Endothelial cell (in vitro differentiated cells): ENCODE data around the gene RAB15. TPM values are rescaled to one million over a fixed set of nuclear protein-coding genes. Genes with fewer than 3 reads are reported as not detected.

Source experiments
- DNase-seq: peaks from one replicate; pipeline ENCODE4 v3.0.0; 2021; ENCODE audit warnings: low spot score
- H3K27ac Mint-ChIP-seq: one replicate; pipeline ENCODE4 v1.8.0; 2021; ENCODE audit warnings: mixed read lengths, inconsistent platforms; ENCODE audit not compliant: unreplicated experiment
- H3K27me3 Mint-ChIP-seq: one replicate; pipeline ENCODE4 v1.8.0; 2021; ENCODE audit warnings: mild to moderate bottlenecking, moderate library complexity, mixed read lengths, inconsistent platforms; ENCODE audit not compliant: unreplicated experiment
- H3K36me3 Mint-ChIP-seq: one replicate; pipeline ENCODE4 v1.8.0; 2021; ENCODE audit warnings: mild to moderate bottlenecking, low read depth, mixed read lengths, inconsistent platforms; ENCODE audit not compliant: unreplicated experiment
- H3K4me1 Mint-ChIP-seq: one replicate; pipeline ENCODE4 v1.8.0; 2021; ENCODE audit warnings: mild to moderate bottlenecking, mixed read lengths, inconsistent platforms; ENCODE audit not compliant: unreplicated experiment
- H3K4me3 Mint-ChIP-seq: one replicate; pipeline ENCODE4 v1.8.0; 2021; ENCODE audit warnings: mild to moderate bottlenecking, mixed read lengths, inconsistent platforms; ENCODE audit not compliant: unreplicated experiment
- H3K9me3 Mint-ChIP-seq: one replicate; pipeline ENCODE4 v1.8.0; 2021; ENCODE audit warnings: mixed read lengths, inconsistent platforms; ENCODE audit not compliant: unreplicated experiment
- total RNA-seq: library from RNA; stranded (reverse); fragmentation: NEBNext Ultra II Directional; extraction: Animal tissue kit (Norgen Biotek cat#: 25700); gene quantifications from one replicate; pipeline ENCODE4 v1.2.1, GENCODE V29; 2021; ENCODE audit not compliant: unreplicated experiment
- TF ChIP-seq, protein P1 (sequence below): fragments of 200-600 bp; sonication (generic); IDR thresholded peaks from one replicate; pipeline ENCODE4 v1.5.0; 2021; ENCODE audit warnings: antibody characterized with exemption; ENCODE audit not compliant: unreplicated experiment

RAB15 gene
- total RNA-seq, 1 donor from 2014 or later: 20.9 TPM

DNA sequence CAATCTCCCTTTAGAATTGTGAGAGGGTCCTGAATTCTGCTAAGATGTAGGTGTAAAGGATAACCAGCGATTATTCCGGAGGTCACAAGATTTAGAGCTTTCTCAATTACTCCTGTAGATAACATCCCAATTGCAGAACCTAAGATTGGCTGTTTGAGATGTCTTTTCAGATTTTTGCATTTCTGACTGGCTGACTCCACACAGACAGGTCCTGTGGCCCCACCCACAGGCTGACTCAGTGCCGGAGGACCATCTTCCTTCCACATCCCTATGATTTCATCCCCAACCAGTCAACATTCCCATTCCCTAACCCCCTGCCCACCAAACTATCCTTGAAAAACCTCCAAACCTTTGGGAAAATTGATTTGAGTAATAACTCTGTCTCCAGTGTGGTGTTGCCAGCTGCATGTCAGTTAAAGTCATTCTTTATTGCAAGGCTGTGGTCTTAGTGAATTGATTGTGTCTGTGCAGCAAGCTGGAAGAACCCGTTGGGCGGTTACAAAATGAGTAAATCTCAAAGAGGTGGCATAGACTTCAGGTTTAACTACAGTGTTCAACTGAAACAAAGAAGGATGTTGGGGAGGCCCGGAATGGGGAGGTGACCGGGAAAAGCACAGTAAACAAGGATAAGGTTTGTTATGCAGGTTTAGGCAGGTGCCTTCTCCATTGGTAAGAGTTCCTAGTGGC lies 25.1 kb upstream of the RAB15 start:
- Mint-ChIP-seq H3K9me3 (no peaks in the 10 kb centered on the region), H3K27me3 (peaks cover 1% of the 10 kb centered on the region), H3K4me3 (no peak overlapping the region), H3K27ac (no peak overlapping the region), H3K36me3 (no peaks in the 10 kb centered on the region), H3K4me1 (peaks cover 2% of the 10 kb centered on the region)
- DNase-seq: no peak
- TF ChIP-seq, protein P1, sequence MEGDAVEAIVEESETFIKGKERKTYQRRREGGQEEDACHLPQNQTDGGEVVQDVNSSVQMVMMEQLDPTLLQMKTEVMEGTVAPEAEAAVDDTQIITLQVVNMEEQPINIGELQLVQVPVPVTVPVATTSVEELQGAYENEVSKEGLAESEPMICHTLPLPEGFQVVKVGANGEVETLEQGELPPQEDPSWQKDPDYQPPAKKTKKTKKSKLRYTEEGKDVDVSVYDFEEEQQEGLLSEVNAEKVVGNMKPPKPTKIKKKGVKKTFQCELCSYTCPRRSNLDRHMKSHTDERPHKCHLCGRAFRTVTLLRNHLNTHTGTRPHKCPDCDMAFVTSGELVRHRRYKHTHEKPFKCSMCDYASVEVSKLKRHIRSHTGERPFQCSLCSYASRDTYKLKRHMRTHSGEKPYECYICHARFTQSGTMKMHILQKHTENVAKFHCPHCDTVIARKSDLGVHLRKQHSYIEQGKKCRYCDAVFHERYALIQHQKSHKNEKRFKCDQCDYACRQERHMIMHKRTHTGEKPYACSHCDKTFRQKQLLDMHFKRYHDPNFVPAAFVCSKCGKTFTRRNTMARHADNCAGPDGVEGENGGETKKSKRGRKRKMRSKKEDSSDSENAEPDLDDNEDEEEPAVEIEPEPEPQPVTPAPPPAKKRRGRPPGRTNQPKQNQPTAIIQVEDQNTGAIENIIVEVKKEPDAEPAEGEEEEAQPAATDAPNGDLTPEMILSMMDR: no peak

DNA sequence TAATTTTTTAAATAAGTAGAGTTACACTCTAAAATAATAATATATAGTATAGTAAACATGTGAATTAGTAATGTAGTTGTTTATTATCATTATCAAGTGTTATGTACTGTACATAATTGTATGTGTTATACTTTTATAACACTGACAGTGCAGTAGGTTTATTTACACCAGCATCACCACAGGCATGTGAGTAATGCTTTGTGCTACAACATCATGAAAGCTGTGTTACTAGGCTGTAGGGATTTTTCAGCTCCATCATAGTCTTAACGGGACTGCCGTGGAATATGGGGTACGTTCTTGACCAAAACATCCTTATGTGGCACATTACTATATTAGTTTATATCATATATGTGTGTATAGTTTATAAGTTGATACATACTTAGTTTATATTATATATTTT lies 23.2 kb upstream of the RAB15 start:
- Mint-ChIP-seq H3K27ac (no peak overlapping the region), H3K4me3 (no peak overlapping the region), H3K9me3 (no peaks in the 10 kb centered on the region), H3K4me1 (peaks cover 6% of the 10 kb centered on the region), H3K27me3 (peaks cover 1% of the 10 kb centered on the region), H3K36me3 (no peaks in the 10 kb centered on the region)
- no peak for DNase-seq
- TF ChIP-seq, protein P1: no peak

DNA sequence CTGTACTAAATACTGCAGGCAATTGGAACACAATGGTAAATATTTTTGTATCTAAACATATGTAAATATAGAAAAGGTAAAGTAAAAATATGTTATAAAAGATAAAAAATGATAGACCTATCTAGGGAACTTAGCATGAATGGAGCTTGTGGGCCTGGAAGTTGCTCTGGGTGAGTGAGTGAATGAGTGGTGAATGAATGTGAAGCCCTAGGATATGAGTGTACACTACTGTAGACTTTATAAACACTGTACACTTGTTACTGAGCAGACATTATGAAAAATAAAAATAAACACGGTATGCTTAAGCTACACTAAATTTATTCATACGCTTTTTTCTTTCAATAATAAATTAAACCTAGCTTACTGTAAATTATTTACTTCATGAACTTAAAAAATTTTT lies 22.4 kb upstream of the RAB15 start:
- H3K27me3 Mint-ChIP-seq: peaks cover 1% of the 10 kb centered on the region
- no peak overlapping the region for H3K4me3 Mint-ChIP-seq
- H3K9me3 Mint-ChIP-seq: no peaks in the 10 kb centered on the region
- TF ChIP-seq, protein P1: no peak
- no peak for DNase-seq
- H3K4me1 Mint-ChIP-seq: peaks cover 10% of the 10 kb centered on the region
- H3K36me3 Mint-ChIP-seq: no peaks in the 10 kb centered on the region
- no peak overlapping the region for H3K27ac Mint-ChIP-seq

DNA sequence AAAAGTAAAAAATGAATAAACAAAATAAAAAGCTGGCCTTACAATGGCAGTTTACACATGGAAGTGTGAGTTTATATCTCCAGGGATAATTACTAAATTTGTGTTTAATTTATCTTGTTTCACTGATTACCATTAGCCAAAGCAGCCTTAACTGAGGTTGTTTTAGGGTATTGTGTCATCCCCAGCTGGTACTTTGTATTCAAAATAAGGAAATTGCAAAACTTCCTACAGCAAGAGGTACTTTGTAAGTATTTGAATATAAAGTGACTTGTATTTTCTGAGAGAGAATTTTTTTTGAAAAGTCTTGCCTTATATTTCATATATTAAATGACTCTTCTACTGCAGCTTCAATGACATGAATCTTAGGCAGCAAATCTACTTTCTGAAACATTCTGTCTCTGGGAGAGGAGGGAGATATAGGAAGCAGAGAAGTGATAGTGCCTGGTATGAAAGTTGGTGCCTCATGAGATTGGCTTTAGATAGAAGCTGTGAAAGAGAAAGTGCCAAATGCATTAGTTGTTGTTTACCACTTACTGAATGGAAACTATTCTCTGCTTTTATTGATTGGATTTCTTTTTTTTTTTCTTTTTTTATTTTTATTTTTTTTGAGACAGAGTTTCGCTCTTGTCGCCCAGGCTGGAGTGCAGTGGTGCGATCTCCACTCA lies 21.3 kb upstream of the RAB15 start:
- Mint-ChIP-seq H3K4me1 (peaks cover 10% of the 10 kb centered on the region), H3K4me3 (no peak overlapping the region), H3K36me3 (no peaks in the 10 kb centered on the region), H3K9me3 (no peaks in the 10 kb centered on the region), H3K27me3 (peaks cover 1% of the 10 kb centered on the region), H3K27ac (no peak overlapping the region)
- DNase-seq: no peak
- TF ChIP-seq, protein P1: no peak

DNA sequence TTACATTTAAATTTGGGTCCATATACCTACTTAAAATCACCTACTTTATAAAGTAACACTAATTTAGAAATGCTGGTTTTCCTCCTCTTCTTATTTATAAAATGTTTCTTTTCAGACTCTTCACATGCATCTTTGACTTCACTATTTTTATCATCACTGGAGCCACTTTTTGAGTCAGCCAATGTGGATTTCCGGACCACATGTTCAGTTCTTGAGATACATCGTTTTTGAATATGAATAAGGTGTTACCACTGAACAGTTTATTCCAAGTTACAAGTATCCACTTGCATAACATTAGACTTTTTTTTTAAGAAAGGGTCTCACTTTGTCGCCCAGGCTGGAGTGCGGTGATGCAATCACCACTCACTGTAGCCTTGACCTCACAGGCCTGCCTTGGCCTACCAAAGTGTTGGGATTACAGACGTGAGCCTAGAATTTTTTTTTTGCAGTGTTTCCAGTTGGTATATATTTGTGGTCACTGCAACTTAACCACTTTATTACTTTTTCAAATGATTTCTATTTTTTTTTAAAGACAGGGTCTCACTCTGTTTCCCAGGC lies 20.3 kb upstream of the RAB15 start:
- H3K36me3 Mint-ChIP-seq: no peaks in the 10 kb centered on the region
- no peak for DNase-seq
- H3K4me1 Mint-ChIP-seq: peaks cover 10% of the 10 kb centered on the region
- TF ChIP-seq, protein P1: no peak
- peaks cover 1% of the 10 kb centered on the region for H3K27me3 Mint-ChIP-seq
- no peak overlapping the region for H3K4me3 Mint-ChIP-seq
- H3K9me3 Mint-ChIP-seq: no peaks in the 10 kb centered on the region
- no peak overlapping the region for H3K27ac Mint-ChIP-seq
